Adipose tissue (tissue), 3 donors: Measurements from ENCODE around the gene NUP93. TPM values are rescaled to one million over a fixed set of nuclear protein-coding genes. Genes with fewer than 3 reads are reported as not detected.

Source experiments
- H3K27ac ChIP-seq: one replicate; pipeline ENCODE4 v1.5.1; 2013; ENCODE audit warnings: low read depth, low read length
- WGBS, 3 donors: extraction: QIAGEN DNeasy Blood & Tissue Kit; methylation state at CpG; one replicate each; pipeline ENCODE4 v1.1.7; 2013; 5-methylcytosine and 5-hydroxymethylcytosine counted together
- polyA plus RNA-seq, 3 donors: library from polyadenylated mRNA; stranded (reverse); fragments of 200-250 nt; gene quantifications; one replicate each; pipeline ENCODE4 v1.2.3, GENCODE V29; 2013
- donor health status: healthy with polysubstance abuse.
- donor health status: Bipolar disorder and iron deficiency.
- donor health status: healthy.

The NUP93 gene
- polyA plus RNA-seq, result 10 to 100 TPM; 10.1 to 32.1 (median 19.8) TPM

DNA sequence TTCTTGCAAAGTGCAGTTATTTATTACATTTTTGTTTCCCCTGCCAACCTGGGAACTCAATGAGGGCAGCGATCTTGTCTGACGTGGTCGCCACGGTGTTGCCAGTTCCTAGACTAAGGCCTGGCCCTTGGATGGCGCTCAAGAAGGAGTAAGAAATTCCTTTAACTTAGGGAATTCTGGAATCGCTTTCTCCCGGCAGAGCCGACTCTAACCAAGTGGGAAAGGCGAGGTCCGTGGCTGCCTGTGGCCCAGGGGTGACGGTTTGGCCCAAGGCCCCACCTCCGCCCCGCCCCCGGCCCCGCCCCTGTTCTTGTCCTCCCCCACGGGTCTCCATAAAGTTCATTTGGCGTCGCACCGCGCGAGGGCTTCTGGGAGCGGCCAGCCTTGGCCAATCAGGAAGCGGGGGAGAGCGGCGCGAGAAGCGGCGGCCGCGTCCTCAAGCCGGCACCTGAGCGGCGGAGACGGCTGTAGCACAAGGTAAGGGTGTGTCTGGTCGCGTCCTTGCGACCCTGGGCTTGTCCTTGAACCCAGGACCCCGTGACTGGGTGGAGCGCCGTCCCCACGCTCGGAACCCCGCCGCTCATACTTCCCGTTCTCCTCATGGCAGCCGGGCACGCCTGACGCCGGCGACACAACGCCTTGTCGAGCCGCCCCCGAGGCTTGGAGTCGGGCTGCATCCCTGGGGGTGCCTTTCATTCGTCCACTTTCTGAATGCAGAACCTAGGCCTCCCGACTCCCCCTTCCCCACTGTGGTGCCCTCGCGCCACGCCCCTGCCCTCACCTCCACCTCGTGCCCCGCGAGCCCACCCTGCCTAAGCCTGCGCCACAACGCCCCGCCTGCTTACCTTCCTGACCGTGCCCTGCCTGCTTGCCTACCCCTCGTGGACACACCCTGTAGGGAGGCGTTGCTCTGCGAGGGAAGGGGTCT, at the start of gene NUP93:
TSS of gene NUP93 (plus strand) at position 395 of the 928 bp plus-strand sequence. CDS start 18,119 bp downstream, outside the sequence.
- no peak within 1 kb of the TSS for H3K27ac ChIP-seq
- WGBS, 3 donors, result 1% methylated on average over 70 of the region's 70 CpGs

DNA sequence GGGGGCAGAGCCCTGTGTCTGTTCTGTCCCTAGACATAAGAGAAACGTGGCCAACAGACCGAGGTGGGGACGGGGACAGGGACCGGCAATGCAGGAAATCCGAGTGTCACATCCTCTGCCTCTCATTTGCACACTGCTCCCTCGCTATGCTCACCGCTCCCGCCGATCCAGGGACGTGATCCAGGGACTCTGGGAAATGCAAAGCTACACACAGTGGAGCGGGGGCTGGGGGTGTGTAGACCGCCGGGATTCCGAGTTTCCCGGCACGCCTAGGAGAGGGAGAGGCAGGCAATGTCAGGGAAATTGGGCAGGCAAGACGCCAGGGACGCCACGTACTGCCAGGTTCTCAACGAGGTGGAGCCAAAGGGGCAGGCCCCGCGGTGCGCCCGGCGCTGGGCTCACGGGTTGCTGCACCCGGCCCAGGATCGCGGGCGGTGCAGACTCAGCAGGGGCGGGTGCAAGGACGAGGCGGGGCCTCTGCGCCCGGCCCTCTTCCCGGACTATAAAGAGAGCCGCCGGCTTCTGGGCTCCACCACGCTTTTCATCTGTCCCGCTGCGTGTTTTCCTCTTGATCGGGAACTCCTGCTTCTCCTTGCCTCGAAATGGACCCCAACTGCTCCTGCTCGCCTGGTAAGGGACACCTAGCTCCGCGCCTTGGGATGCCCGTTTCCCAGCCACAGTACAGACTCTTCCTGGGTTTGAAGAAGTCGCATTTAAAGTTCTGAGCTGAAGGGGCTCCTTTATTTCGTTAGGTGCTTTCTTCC, 47.8 kb upstream of the NUP93 start, which contains the start of gene MT1X:
TSS of gene MT1X (plus strand) at position 532 of the 764 bp plus-strand sequence. CDS start at position 603, 71 bp downstream.
- peak within 1 kb of the TSS; percentile 7 for H3K27ac ChIP-seq
- 1% methylated on average over 44 to 49 of the region's 49 CpGs for WGBS, 3 donors

DNA sequence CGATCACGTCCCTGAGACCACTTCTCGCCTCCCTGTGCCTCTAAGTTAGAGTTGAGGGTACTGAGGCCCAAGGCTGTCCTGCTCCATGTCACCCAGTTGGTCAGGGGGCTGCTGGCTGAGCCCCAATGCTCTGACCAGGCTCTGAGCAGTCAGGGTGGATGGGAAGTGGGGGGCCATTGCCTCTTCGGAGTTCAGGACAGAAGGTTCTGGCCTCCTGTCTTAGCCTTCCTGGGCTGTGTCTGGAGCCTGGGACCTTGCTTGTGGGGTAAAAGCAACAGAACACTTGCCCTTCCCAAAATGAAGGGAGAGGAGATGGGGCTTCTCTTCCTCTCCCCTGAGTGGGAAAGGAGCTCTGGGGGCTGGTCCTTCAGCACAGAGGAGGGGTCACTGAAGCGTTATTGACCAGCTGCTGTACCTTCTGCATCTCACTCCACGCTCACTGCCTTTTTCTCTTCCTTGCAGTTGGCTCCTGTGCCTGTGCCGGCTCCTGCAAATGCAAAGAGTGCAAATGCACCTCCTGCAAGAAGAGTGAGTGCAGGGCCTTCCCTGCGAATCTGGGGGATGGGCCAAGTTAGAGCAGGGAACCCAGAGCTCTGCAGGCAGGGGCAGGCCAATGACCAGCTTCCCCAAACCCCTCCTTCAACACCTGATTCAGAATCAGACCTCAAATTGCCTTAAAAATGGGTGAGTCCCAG, 47.1 kb upstream of the NUP93 start:
- peak overlapping the region; percentile 7 for H3K27ac ChIP-seq
- 12 to 33% (median 29%) methylated on average over 8 of the region's 8 CpGs for WGBS, 3 donors

DNA sequence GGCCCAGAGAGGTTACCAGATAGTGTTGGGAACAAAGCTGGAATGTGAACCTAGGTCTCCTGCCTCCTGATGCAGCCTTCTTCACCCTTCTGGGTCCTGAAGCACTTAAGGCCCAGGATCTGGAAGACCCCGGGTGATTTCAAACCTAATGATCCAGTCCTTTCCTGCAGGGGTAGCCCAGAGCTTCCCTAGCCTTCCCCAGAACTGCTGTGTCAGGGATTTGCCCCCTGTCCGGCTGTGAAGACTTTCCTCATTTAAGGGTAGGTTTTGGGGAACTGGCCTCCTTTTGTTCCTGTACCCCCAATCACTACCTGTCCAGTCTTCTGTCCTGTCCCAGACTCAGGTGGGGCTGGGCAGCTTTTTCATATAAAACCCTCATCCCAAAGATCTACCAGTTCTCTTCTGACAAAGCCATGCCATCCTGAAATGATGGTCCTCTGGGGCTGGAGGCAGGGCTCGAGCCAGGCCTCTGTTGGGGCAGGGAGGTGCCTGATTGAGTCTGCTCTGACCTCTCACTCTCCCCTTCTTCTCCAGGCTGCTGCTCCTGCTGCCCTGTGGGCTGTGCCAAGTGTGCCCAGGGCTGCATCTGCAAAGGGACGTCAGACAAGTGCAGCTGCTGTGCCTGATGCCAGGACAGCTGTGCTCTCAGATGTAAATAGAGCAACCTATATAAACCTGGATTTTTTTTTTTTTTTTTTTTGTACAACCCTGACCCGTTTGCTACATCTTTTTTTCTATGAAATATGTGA, 46.3 kb upstream of the NUP93 start:
- WGBS, 3 donors, result 34 to 86% (median 81%) methylated on average over 5 of the region's 5 CpGs
- H3K27ac ChIP-seq, result peak overlapping the region; percentile 4

DNA sequence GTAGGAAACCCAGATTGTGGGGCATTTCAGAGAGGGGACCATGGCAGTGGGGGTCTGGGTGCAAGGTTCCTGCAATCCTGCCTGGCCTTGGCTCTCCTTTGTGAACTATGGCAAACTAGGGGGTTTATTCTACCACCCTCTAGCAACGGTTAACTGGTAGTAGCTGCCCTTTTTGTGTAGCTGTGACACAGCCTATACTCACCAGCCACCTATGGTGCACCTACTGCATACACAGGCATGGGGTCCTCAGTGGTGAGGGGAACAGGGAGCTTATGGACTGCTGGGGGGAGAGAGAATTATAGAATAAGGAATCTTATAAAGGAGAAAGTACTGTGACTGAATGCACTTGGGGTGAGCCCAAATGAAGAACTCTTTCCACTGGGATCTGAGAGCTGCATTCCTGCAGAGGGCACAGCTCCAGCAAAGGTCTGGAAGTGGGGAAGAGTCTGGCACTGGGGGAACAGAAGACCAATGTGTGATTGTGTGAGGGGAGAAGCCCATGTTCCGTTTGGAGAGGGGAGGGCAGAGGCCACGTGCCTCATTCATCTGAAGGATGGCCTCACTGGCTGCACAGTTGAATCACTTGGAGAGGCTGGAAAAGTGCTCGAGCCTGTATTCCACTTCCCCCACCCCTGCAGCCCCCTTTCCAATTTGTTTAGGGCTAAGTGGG, 45.5 kb upstream of the NUP93 start:
- no peak overlapping the region for H3K27ac ChIP-seq
- 37 to 74% (median 71%) methylated on average over 4 of the region's 4 CpGs for WGBS, 3 donors

DNA sequence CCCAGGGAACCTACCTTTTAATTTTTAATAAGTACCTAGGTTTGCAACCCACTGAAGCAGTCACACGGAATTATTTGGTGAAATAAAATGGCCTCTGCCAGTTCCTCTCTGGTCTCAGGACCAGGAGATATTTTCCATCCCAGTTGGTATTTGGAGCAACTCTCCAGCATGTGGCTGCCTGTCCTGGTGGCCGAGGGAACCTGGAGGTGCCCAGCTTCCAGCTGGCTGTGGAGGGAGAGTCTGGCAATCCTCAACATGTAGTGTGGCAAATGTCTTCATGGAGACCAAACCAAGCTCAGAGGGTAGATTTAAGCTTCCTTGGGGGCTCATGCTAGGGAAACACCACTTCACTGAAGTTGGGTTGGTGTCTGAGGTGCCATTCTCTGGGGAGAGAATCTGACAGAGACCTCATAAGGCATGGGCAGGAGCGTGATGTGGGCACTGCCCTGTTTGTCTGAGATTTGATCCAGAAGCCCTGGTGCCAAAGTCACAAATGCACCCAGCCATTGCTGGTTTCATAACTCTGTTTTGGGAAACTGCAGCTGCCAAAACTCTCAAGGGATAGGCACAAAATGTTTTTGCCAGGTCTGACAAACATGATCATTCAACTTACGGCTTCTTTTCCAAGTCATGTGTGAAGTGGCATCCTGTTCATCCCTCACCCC, 44.9 kb upstream of the NUP93 start:
- WGBS, 3 donors, result 44 to 83% (median 78%) methylated on average over 4 of the region's 4 CpGs
- no peak overlapping the region for H3K27ac ChIP-seq

DNA sequence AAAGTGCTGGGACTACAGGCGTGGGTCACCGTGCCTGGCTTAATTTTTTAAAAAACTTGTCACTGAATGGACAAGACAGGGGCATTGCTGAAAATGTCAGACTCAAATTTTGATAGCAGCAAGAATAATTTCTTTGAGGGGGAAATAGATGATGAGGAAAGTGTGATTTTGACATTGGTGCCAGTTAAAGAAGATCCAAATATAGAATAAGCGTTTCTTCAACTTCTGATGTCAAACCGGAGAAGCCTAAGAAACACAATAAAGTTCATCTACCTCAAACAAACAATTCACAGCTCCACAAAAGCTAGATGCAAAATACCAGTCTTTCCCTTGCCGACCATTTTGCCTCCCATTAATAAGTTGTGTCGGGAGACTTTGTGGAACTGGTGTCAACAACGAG, 43.2 kb upstream of the NUP93 start:
- 95 to 97% (median 95%) methylated on average over 7 of the region's 7 CpGs for WGBS, 3 donors
- no peak overlapping the region for H3K27ac ChIP-seq

DNA sequence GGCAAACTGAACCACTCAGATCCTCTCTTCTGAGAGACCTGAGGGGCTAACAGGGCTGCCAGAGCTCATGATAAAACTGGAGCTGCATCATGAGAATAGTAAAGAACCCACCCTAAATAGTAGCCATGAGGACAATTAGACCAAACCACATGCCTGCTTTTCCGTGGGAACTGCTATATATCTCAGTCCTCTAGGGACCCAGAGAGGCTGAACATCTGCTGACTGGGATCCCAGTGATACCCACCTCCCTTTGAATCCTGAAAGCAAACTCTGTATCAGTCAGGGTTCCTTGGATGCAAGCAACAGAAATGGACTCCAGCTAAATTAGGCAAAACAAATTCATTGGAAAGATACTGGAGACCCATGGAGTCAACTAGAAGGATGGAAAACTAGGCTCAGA, 41.2 kb upstream of the NUP93 start:
- 35 to 46% (median 42%) methylated on average over 1 of the region's 1 CpG for WGBS, 3 donors
- no peak overlapping the region for H3K27ac ChIP-seq

DNA sequence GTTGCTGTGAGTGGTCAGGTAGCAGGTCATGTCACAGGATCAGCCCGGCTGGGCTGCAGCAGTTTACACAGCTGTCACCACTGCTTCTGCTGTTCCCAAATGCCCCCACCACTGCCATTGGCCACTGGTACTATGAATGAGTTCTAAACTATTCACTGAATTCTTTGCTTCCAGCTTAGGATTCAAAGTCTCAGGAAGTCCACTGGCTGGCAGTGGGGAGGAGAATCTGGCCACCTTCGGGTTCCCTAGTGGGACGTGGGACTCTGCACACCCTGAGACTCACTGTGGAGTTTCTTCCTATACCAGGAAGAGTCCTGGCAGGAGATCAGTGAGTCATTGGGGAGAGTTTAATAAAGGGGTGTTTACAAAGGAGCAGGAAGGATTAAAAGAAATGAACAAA, 40.8 kb upstream of the NUP93 start:
- WGBS, 3 donors, result 60 to 78% (median 75%) methylated on average over 3 of the region's 3 CpGs
- H3K27ac ChIP-seq, result no peak overlapping the region

DNA sequence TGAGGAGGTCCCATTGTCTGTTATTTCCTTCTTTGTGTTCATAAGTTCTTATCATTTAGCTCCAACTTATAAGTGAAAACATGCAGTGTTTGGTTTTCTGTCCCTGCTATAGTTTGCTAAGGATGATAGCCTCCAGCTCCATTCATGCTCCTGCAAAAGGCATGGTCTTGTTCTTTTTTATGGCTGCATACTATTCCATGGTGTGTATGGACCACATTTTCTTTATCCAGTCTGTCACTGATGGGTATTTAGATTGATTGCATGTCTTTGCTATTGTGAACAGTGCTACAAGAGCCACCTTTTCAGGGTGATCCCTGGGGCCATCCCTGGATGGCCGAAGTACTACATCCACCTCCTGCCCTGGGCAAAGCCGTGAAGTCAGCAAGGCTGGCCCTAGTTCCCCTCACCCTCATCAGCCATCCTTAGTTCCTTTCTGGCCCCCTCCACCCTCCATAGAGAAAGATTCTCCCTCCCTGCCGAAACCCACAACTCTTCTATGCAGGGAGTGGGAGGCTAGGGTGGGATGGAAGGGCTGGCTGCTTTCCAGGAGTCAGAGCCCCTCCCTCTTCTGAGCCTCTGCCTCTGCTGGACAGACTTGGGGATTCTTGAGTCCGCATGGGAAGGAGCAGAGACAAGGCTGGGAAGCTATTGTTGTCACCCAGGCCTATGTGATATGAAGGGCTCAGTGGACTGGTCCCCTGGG, 39.4 kb upstream of the NUP93 start:
- H3K27ac ChIP-seq, result no peak overlapping the region
- WGBS, 3 donors, result 69 to 97% (median 78%) methylated on average over 4 of the region's 4 CpGs

DNA sequence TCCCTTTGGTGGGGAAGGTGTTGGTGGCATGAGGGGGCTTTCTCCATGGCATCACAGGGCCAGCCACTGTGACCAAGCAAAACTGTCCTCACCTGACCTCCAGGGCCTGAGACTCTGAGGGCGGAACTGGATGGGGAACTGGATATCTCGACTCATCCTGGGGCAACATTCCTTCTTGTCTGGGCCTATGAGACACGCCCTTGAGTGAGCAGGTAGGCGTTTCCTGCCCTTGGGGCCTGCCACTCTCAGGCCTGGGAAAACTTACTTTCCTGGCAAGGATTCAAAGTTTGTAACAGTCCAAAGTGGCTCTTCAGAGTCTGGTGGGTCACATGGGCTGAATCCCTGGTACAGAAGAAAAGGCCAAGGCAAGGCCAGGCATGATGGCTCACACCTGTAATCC, 38.0 kb upstream of the NUP93 start:
- 22 to 65% (median 51%) methylated on average over 4 of the region's 4 CpGs for WGBS, 3 donors
- no peak overlapping the region for H3K27ac ChIP-seq

DNA sequence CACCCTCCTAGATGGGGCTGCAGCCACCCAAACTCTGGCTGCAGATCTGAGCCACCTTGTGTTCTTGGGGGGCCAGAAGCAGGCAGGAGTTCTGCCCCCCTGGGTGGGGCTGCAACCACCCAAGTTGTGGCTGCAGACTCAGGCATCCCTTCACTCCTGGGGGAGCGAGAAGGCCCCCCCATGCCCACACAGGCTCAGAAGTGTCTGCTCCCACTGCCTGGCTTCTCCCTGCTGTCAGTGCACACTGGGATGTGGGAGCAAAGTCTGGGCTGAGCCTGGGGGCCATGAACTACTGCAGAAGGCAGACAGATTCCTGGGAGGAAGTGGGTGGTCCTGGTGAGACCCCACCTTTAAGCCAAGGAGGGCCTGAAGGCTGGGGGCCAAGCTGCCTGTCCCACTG, 34.7 kb upstream of the NUP93 start:
- H3K27ac ChIP-seq, result no peak overlapping the region
- 75 to 100% (median 90%) methylated on average over 1 of the region's 1 CpG for WGBS, 3 donors

DNA sequence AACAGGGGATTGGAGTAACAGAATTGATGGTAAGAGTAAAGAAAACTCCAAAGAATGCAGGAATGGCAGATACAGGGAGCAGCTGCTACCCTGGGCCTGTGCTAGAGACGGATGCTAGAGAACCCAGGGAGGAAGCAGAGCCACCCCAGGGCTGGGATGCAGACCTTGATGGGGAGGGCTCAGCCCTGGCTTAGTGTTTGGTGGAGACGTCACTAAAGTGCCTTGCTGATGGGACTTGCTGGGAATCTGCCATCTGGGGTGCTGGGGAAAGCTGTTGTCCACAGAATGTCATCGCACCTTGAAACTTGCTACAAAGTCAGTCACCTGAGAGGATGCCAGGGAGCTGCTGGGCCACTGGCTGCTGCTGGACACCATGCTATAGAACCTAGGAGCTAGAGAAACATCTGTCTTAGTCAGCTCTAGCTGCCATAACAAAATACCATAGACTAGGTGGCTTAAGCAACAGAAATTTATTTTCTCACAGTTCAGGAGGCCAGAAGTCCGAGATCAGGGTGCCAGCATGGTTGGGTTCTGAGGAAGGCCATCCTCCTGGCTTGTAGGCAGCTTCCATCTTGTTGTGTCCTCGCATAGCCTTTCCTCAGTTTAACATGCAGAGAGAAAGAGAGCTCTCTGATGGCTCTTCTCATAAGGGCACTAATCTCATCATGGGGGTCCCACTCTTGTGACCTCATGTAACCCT, 32.3 kb upstream of the NUP93 start:
- WGBS, 3 donors, result 93 to 98% (median 93%) methylated on average over 5 of the region's 5 CpGs
- no peak overlapping the region for H3K27ac ChIP-seq

DNA sequence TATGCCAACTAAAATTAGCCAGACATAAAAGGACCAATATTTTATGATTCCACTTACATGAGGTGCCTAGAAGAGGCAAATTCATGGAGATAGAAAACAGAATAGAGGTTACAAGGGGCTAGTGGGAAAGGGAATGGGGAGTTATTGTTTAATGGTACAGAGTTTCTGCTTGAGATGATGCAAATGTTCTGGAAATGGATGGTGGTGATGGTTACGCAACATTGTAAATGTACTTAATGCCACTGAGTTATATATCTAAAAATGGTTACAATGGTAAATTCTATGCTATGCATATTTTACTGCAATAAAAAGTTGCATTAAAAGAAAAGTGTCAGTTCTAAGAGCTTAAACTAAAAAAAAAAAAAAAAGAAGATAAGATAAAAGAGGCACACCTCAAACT, 29.7 kb upstream of the NUP93 start:
- 7 to 100% (median 49%) methylated on average over 1 of the region's 1 CpG for WGBS, 3 donors
- no peak overlapping the region for H3K27ac ChIP-seq

DNA sequence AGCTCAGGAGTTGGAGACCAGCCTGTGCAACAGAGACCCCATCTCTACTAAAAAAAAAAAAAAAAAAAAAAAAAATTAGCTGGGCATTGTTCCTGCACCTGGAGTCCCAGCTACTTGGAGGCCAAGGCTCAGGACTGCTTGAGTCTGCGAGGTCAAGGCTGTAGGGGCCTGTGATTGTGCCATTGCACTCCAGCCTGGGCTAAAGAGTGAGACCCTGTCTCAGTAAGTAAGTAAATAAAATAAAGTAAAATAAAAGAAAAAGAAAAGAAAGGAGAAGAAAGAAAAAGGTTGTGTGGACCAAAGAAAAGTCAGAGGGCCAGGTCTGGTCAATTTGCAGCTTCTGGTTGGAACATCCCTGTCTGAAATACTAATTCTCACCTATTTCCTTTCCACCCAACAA, 29.3 kb upstream of the NUP93 start:
- no peak overlapping the region for H3K27ac ChIP-seq
- WGBS, 3 donors, result 93 to 100% (median 100%) methylated on average over 1 of the region's 1 CpG

DNA sequence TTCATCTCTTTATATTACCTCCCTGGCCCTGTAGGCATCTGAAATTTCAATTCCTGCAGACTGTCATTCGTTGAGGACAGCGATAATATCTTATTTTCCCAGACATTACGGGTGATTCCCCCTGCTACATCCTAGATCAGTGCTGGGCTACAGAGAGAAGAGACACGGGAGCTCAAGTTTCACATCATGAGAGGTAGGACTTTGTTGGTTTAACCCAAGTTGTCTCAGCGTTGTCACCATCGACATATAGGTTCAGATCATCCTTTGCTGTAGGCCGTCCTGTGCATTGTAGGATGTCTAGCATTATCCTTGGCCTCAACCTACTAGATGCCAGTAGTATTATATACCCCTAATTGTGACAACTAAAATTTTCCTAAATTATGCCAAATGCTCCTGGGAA, 28.4 kb upstream of the NUP93 start:
- 86 to 90% (median 86%) methylated on average over 7 of the region's 7 CpGs for WGBS, 3 donors
- no peak overlapping the region for H3K27ac ChIP-seq
